ENCODE results near the gene BAG3. TPM values are rescaled to one million over a fixed set of nuclear protein-coding genes. Genes with fewer than 3 reads are reported as not detected.
"Not testable (repeated sequence)": the region's sequence is repeated elsewhere in the genome, so short reads cannot be mapped to it uniquely, and the experiment has no call there.

Gene BAG3
- total RNA-seq, 2 experiments from 2014 or later: 13.4 to 14.3 TPM

DNA sequence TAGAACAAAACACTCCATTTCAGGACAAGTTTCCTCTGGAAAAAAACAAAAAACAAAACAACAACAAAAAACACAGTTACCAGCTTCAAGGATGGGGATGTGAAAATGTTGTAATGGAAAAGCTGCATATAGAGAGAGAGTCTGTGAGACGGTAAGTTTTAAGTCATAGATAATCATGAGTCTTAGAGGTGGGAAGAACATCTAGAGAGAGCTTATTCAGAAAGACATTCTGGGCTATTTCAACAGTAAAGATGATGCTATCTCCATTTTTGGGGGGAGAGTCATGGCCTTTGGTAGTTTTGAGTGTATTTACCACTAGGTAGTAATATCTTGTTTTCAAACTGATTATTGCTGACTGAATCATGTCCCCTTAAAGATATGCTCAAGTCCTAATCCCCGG, 51.4 kb downstream of the BAG3 start:
- peak overlapping the region; percentile 61 for H3K27ac Mint-ChIP-seq
- H3K4me3 Mint-ChIP-seq: no peak overlapping the region
- intact Hi-C loops (cut with micrococcal nuclease): no loop called here
- DNase-seq: no peak
- POLR2A ChIA-PET: interaction anchor here (0.9 to 1.2 kb wide), 2 partner anchors 11 to 26 kb away, joined by 3 to 4 read pairs; no protein-coding TSS in a partner anchor
- peaks cover 31% of the 10 kb centered on the region for H3K9me3 Mint-ChIP-seq
- CTCF ChIA-PET: interaction anchor here (1.1 to 6.9 kb wide), 5 partner anchors 13 to 36 kb away, joined by 3 to 58 read pairs (median 3); partner anchors contain the start of gene INPP5F
- peaks cover 62% of the 10 kb centered on the region for H3K4me1 Mint-ChIP-seq (ENCODE audit: low read depth)
- TF ChIP-seq, protein P1, sequence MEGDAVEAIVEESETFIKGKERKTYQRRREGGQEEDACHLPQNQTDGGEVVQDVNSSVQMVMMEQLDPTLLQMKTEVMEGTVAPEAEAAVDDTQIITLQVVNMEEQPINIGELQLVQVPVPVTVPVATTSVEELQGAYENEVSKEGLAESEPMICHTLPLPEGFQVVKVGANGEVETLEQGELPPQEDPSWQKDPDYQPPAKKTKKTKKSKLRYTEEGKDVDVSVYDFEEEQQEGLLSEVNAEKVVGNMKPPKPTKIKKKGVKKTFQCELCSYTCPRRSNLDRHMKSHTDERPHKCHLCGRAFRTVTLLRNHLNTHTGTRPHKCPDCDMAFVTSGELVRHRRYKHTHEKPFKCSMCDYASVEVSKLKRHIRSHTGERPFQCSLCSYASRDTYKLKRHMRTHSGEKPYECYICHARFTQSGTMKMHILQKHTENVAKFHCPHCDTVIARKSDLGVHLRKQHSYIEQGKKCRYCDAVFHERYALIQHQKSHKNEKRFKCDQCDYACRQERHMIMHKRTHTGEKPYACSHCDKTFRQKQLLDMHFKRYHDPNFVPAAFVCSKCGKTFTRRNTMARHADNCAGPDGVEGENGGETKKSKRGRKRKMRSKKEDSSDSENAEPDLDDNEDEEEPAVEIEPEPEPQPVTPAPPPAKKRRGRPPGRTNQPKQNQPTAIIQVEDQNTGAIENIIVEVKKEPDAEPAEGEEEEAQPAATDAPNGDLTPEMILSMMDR (IDR thresholded peaks at IDR 0.05): no peak
- peaks cover 36% of the 10 kb centered on the region for H3K36me3 Mint-ChIP-seq (ENCODE audit: low read depth)
- peak; percentile 35 for ATAC-seq
- H3K27me3 Mint-ChIP-seq: no peaks in the 10 kb centered on the region

DNA sequence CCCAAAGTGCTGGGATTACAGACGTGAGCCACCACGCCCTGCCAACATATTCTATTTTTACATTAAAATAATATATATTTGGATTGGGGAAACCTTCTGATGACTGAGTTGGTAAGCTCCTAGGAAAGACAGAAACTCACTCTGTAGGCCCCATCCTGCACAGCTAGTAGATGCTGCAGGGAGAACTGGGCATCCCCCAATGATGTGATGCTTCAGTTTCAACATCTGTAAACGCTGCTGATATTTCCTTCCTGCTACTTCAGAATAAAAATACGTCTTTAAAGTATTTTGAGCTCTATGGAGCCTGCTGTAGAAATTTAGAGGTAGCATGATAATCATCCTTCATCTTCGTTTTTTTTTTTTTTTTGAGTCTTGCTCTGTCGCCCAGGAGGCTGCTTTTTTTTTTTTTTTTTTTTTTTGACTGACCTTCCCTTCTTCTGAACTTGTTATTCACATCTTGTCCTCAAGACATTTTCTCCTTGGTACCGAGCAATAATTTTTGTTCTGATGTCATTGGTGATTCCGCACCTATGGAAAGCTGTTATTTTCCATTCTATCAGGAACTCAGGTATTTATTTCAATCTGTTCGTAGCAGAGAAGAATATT, 52.8 kb downstream of the BAG3 start:
- H3K27me3 Mint-ChIP-seq: no peaks in the 10 kb centered on the region
- CTCF ChIA-PET: interaction anchor here (0.7 to 6.9 kb wide), 7 partner anchors 14 to 156 kb away, joined by 3 to 58 read pairs (median 3); partner anchors contain the start of gene INPP5F
- H3K9me3 Mint-ChIP-seq: peaks cover 38% of the 10 kb centered on the region
- intact Hi-C loops (cut with micrococcal nuclease): no loop called here
- TF ChIP-seq, protein P1 (IDR thresholded peaks at IDR 0.05): no peak
- H3K36me3 Mint-ChIP-seq (ENCODE audit: low read depth): peaks cover 42% of the 10 kb centered on the region
- peak overlapping the region; percentile 34 for H3K4me3 Mint-ChIP-seq
- DNase-seq (peak; percentile 46), ATAC-seq (peak; percentile 41)
- H3K4me1 Mint-ChIP-seq (ENCODE audit: low read depth): peaks cover 71% of the 10 kb centered on the region
- peak overlapping the region; percentile 97 for H3K27ac Mint-ChIP-seq
- POLR2A ChIA-PET: interaction anchor here (1.0 to 5.9 kb wide), 3 partner anchors 17 to 186 kb away, joined by 3 to 33 read pairs (median 8); partner anchors contain the start of gene INPP5F

DNA sequence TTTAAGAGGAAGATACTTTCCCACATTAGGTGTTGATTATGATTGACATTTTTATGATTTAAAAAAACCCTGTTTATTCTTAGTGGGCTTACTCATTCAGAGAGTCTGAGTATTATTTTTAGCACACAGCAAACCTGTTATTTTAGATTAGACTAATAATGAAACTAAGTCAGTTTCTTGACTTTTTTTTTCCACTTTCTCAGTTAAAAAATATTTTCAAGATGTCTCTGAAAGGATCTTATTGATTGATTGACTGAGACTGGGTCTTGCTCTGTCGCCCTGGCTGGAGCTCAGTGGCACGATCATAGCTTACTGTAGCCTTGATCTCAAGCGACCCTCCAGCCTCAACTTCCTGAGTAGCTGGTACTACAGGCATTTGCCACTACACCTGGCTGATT, 54.3 kb downstream of the BAG3 start:
- H3K4me1 Mint-ChIP-seq (ENCODE audit: low read depth): peaks cover 78% of the 10 kb centered on the region
- peaks cover 47% of the 10 kb centered on the region for H3K36me3 Mint-ChIP-seq (ENCODE audit: low read depth)
- intact Hi-C loops (cut with micrococcal nuclease): no loop called here
- no peaks in the 10 kb centered on the region for H3K27me3 Mint-ChIP-seq
- peak; percentile 53 for ATAC-seq
- TF ChIP-seq, protein P1 (IDR thresholded peaks at IDR 0.05): no peak
- peak overlapping the region; percentile 97 for H3K27ac Mint-ChIP-seq
- ChIA-PET POLR2A (interaction anchor here (0.6 to 5.9 kb wide), 6 partner anchors 9 to 169 kb away, joined by 4 to 33 read pairs (median 6); partner anchors contain the start of genes INPP5F and MCMBP), CTCF (interaction anchor here (1.5 to 6.9 kb wide), 3 partner anchors 18 to 46 kb away, joined by 5 to 58 read pairs (median 7); partner anchors contain the start of gene INPP5F)
- peaks cover 45% of the 10 kb centered on the region for H3K9me3 Mint-ChIP-seq
- peak overlapping the region; percentile 43 for H3K4me3 Mint-ChIP-seq
- DNase-seq: peak; percentile 26

DNA sequence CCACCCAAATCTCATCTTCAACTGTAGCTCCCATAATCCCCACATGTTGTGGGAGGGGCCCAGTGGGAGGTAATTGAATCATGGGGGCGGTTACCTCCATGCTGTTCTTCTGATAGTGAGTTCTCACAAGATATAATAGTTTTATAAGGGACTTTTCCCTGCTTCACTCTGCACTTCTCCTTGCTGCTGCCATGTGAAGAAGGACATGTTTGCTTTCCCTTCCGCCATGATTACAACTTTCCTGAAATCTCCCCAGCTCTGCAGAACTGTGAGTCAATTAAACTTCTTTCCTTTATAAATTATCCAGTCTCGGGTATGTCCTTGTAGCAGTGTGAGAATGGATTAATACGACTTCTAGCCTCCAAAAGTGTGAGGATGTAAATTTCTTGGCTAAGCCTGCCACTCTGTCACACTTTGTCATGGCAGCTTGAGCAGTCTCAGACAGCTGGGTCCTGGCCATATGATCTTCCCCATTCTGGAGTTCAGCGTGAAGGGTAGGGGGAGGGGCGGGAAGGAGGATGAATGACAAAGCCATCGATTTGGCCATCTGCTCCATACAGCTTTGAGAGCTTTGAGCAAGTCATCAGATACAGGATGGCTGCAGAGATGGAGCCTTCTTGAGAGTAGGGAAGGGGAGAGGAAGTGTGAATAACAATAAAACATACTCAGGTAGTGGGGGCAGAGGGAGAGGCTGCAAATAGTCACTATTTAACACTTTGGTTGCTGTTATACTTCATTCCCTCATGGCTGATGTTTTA, 55.5 kb downstream of the BAG3 start:
- Mint-ChIP-seq H3K9me3 (peaks cover 56% of the 10 kb centered on the region), H3K4me3 (no peak overlapping the region), H3K27ac (peak overlapping the region; percentile 97), H3K27me3 (no peaks in the 10 kb centered on the region), H3K36me3 (ENCODE audit: low read depth) (peaks cover 52% of the 10 kb centered on the region), H3K4me1 (ENCODE audit: low read depth) (peaks cover 76% of the 10 kb centered on the region)
- ChIA-PET CTCF (interaction anchor here (6.9 kb wide), 1 partner anchor 20 kb away, joined by 58 read pairs; no protein-coding TSS in a partner anchor), POLR2A (interaction anchor here (0.7 to 5.9 kb wide), 3 partner anchors 9 to 40 kb away, joined by 3 to 33 read pairs (median 6); partner anchors contain the start of gene INPP5F)
- no peak for ATAC-seq
- TF ChIP-seq, protein P1 (IDR thresholded peaks at IDR 0.05): no peak
- DNase-seq: no peak
- intact Hi-C loops (cut with micrococcal nuclease): loop anchor here (2.0 kb wide), 1 partner anchor 20 kb away; no protein-coding TSS in a partner anchor

DNA sequence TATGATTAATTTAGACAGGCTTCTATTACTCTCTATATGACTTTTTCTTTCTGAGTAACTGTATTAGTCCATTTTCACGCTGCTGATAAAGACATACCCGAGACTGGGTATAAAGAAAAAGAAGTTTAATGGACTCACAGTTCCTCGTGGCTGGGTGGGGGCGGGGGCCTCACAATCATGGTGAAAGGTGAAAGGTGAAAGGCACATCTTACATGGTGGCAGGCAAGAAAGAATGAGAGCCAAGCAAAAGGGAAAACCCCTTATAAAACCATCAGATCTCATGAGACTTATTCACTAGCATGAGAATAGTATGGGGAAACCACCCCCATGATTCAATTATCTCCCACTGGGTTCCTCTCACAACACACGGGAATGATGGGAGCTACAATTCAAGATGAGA, 56.2 kb downstream of the BAG3 start:
- intact Hi-C loops (cut with micrococcal nuclease): loop anchor here (2.0 kb wide), 1 partner anchor 21 kb away; no protein-coding TSS in a partner anchor
- peak; percentile 11 for ATAC-seq
- POLR2A ChIA-PET: interaction anchor here (5.9 kb wide), 1 partner anchor 18 kb away, joined by 33 read pairs; the partner anchor contains the start of gene INPP5F
- Mint-ChIP-seq H3K27ac (peak overlapping the region; percentile 97), H3K4me1 (ENCODE audit: low read depth) (peaks cover 70% of the 10 kb centered on the region), H3K9me3 (peaks cover 56% of the 10 kb centered on the region), H3K36me3 (ENCODE audit: low read depth) (peaks cover 54% of the 10 kb centered on the region)
- not testable (repeated sequence) for H3K27me3 Mint-ChIP-seq, H3K4me3 Mint-ChIP-seq
- peak; percentile 68 for DNase-seq
- CTCF ChIA-PET: interaction anchor here (6.9 kb wide), 1 partner anchor 20 kb away, joined by 58 read pairs; no protein-coding TSS in a partner anchor

DNA sequence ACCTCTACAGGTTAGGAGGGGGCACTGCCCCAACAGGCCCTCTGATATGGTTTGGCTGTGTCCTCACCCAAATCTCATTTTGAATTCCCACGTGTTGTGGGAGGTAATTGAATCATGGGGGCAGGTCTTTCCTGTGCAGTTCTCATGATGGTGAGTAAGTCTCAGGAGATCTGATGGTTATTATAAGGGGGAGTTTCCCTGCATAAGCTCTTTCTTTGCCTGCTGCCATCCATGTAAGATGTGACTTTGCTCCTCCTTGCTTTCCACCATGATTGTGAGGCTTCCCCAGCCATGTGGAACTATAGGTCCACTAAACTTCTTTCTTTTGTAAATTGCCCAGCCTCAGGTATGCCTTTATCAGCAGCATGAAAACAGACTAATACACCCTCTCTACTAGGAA, 59.8 kb downstream of the BAG3 start:
- Mint-ChIP-seq H3K36me3 (ENCODE audit: low read depth) (peaks cover 33% of the 10 kb centered on the region), H3K4me1 (ENCODE audit: low read depth) (peaks cover 45% of the 10 kb centered on the region), H3K9me3 (peaks cover 37% of the 10 kb centered on the region)
- DNase-seq; H3K27me3 Mint-ChIP-seq; ATAC-seq; POLR2A ChIA-PET; H3K4me3 Mint-ChIP-seq; intact Hi-C loops (cut with micrococcal nuclease); H3K27ac Mint-ChIP-seq: not testable (repeated sequence)
- CTCF ChIA-PET: interaction anchor here (0.8 to 1.5 kb wide), 3 partner anchors 23 to 149 kb away, joined by 3 read pairs; no protein-coding TSS in a partner anchor
